Upper lobe of left lung (tissue), 6 donors: ENCODE measurements around the gene MVB12B. TPM values are rescaled to one million over a fixed set of nuclear protein-coding genes. Genes with fewer than 3 reads are reported as not detected.

ENCODE experiments used
- ATAC-seq, 2 donors: fragments of 200-7000 bp; cut with Tn5 transposase; one replicate each; pipeline ENCODE4 v1.9.1; 2022; ENCODE audit warnings: mild to moderate bottlenecking in 2 of 2, moderate library complexity in 2 of 2; ENCODE audit not compliant: low FRiP score in 2 of 2
- DNase-seq, 2 donors: peaks; one replicate each; pipeline ENCODE4 v3.0.0-alpha.2; 2019 to 2020
- H3K27ac ChIP-seq, 4 donors: fragments of 200-600 bp; sonication (generic); one replicate each; pipeline ENCODE4 v1.5.1; 2016 to 2019
- H3K27me3 ChIP-seq, 4 donors: fragments of 200-600 bp; sonication (generic); one replicate each; pipeline ENCODE4 v1.5.1; 2017 to 2019
- H3K36me3 ChIP-seq, 4 donors: fragments of 200-600 bp; sonication (generic); one replicate each; pipeline ENCODE4 v1.5.1; 2016 to 2019
- H3K4me1 ChIP-seq, 4 donors: fragments of 200-600 bp; sonication (generic); one replicate each; pipeline ENCODE4 v1.5.1; 2018 to 2019
- H3K4me3 ChIP-seq, 4 donors: fragments of 200-600 bp; sonication (generic); one replicate each; pipeline ENCODE4 v1.5.1; 2017 to 2019; ENCODE audit warnings: mild to moderate bottlenecking in 2 of 4, moderate library complexity in 1 of 4
- H3K9me3 ChIP-seq, 4 donors: fragments of 200-600 bp; sonication (generic); one replicate each; pipeline ENCODE4 v1.5.1; 2018 to 2019
- CTCF ChIP-seq, 6 experiments: fragments of 450-650 bp in 4 of 6; fragments of 200-600 bp in 2 of 6; sonication (generic) in 2 of 6; IDR thresholded peaks; one replicate each; pipeline ENCODE4 v1.5.1; 2016 to 2019; ENCODE audit warnings: antibody characterized with exemption in 6 of 6
- EP300 ChIP-seq, 4 donors: sonication (generic); formaldehyde crosslinking; IDR thresholded peaks; one replicate each; pipeline ENCODE4 v1.5.1; 2017; ENCODE audit warnings: antibody characterized with exemption in 4 of 4, control low read depth in 2 of 4
- POLR2A ChIP-seq, 4 donors: fragments of 450-650 bp; IDR thresholded peaks; one replicate each; pipeline ENCODE4 v1.5.1; 2016 to 2017; ENCODE audit warnings: antibody characterized with exemption in 4 of 4, mild to moderate bottlenecking in 2 of 4
- POLR2AphosphoS5 ChIP-seq, 2 donors: sonication (generic); formaldehyde crosslinking; IDR thresholded peaks; one replicate each; pipeline ENCODE4 v1.5.1; 2017; ENCODE audit warnings: antibody characterized with exemption in 2 of 2
- WGBS, 2 donors: methylation state at CpG; one replicate each; pipeline ENCODE4 v1.1.5; 2017 to 2018; 5-methylcytosine and 5-hydroxymethylcytosine counted together
- total RNA-seq, 6 donors: library from RNA; depleted of rRNA in 4 of 6; stranded (reverse); fragments of >200 nt in 4 of 6; gene quantifications; one replicate each; pipeline versions ENCODE4 v1.1.0 to v1.2.1, GENCODE V29; 2016 to 2021
- donor health status: DM: no; HTN: no; CAD: no; lungs with moderate emphysema.
- donor health status: DM: no; HTN: yes; CAD: no; lungs with severe emphysema.

Gene MVB12B
- total RNA-seq, 6 donors from 2014 or later = 36.7 to 60.7 (median 41.0) TPM

GRCh38 chr9:126532019-126532462 lies 205.4 kb downstream of the MVB12B start:
- H3K27me3 ChIP-seq = no peaks in the 10 kb centered on the region
- no peak overlapping the region for H3K4me3 ChIP-seq
- H3K4me1 ChIP-seq = peaks cover 0 to 12% (median 9%) of the 10 kb centered on the region in 4 donors
- DNase-seq (peak; percentile 43 to 53), ATAC-seq (peak in 1 of 2 donors; percentile 40)
- no peaks in the 10 kb centered on the region for H3K36me3 ChIP-seq
- peak overlapping the region; percentile 5 to 60 (median 36) for H3K27ac ChIP-seq
- 47 to 72% methylated on average over 5 to 9 of the region's 9 CpGs for WGBS, 2 donors
- TF ChIP-seq POLR2AphosphoS5 (IDR thresholded peaks at IDR 0.05) = peak in 1 of 2 donors; percentile 11
- TF ChIP-seq CTCF (IDR thresholded peaks at IDR 0.05) = no peak
- H3K9me3 ChIP-seq = no peaks in the 10 kb centered on the region

- TF ChIP-seq POLR2A (IDR thresholded peaks at IDR 0.05) (no peak), CTCF (IDR thresholded peaks at IDR 0.05) (no peak), EP300 (IDR thresholded peaks at IDR 0.05) (no peak), POLR2AphosphoS5 (IDR thresholded peaks at IDR 0.05) (no peak)
- Histone ChIP-seq H3K27me3 (no peaks in the 10 kb centered on the region), H3K36me3 (no peaks in the 10 kb centered on the region), H3K9me3 (no peaks in the 10 kb centered on the region), H3K4me1 (peaks cover 0 to 12% (median 9%) of the 10 kb centered on the region in 4 donors), H3K4me3 (no peak overlapping the region), H3K27ac (peak overlapping the region in 3 of 4 donors; percentile 5 to 72 (median 60))
- WGBS, 2 donors = 62 to 76% methylated on average over 8 of the region's 8 CpGs
- ATAC-seq (no peak), DNase-seq (no peak)
Measured at GRCh38 chr9:126532489-126532888, 205.9 kb downstream of the MVB12B start.

- 66 to 74% methylated on average over 23 to 24 of the region's 24 CpGs for WGBS, 2 donors
- DNase-seq (no peak), ATAC-seq (peak in 1 of 2 donors; percentile 56)
- Histone ChIP-seq H3K27me3 (no peaks in the 10 kb centered on the region), H3K36me3 (no peaks in the 10 kb centered on the region), H3K4me3 (peak overlapping the region in 1 of 4 donors; percentile 11), H3K9me3 (no peaks in the 10 kb centered on the region), H3K27ac (peak overlapping the region in 3 of 4 donors; percentile 54 to 72 (median 60)), H3K4me1 (peaks cover 0 to 12% (median 9%) of the 10 kb centered on the region in 4 donors)
- TF ChIP-seq POLR2A (IDR thresholded peaks at IDR 0.05) (no peak), POLR2AphosphoS5 (IDR thresholded peaks at IDR 0.05) (no peak), CTCF (IDR thresholded peaks at IDR 0.05) (no peak), EP300 (IDR thresholded peaks at IDR 0.05) (no peak)
Measured at GRCh38 chr9:126532951-126533925, 206.6 kb downstream of the MVB12B start.

- DNase-seq = no peak
- H3K27me3 ChIP-seq = no peaks in the 10 kb centered on the region
- no peak for TF ChIP-seq POLR2A (IDR thresholded peaks at IDR 0.05)
- TF ChIP-seq CTCF (IDR thresholded peaks at IDR 0.05) = no peak
- no peak for TF ChIP-seq EP300 (IDR thresholded peaks at IDR 0.05)
- no peak for TF ChIP-seq POLR2AphosphoS5 (IDR thresholded peaks at IDR 0.05)
- no peaks in the 10 kb centered on the region for H3K36me3 ChIP-seq
- ATAC-seq = no peak
- H3K9me3 ChIP-seq = no peaks in the 10 kb centered on the region
- H3K4me3 ChIP-seq = peak overlapping the region in 1 of 4 donors; percentile 11
- H3K4me1 ChIP-seq = peaks cover 0 to 12% (median 9%) of the 10 kb centered on the region in 4 donors
- H3K27ac ChIP-seq = peak overlapping the region in 3 of 4 donors; percentile 48 to 72 (median 54)
- 54 to 69% methylated on average over 15 of the region's 15 CpGs for WGBS, 2 donors
Measured at GRCh38 chr9:126533926-126534310, 207.3 kb downstream of the MVB12B start.
